ENCODE results near the gene ZNF581.
A peak's percentile ranks its signal among the peaks of the same experiment; 100 is the strongest.

The ZNF581 gene

DNA sequence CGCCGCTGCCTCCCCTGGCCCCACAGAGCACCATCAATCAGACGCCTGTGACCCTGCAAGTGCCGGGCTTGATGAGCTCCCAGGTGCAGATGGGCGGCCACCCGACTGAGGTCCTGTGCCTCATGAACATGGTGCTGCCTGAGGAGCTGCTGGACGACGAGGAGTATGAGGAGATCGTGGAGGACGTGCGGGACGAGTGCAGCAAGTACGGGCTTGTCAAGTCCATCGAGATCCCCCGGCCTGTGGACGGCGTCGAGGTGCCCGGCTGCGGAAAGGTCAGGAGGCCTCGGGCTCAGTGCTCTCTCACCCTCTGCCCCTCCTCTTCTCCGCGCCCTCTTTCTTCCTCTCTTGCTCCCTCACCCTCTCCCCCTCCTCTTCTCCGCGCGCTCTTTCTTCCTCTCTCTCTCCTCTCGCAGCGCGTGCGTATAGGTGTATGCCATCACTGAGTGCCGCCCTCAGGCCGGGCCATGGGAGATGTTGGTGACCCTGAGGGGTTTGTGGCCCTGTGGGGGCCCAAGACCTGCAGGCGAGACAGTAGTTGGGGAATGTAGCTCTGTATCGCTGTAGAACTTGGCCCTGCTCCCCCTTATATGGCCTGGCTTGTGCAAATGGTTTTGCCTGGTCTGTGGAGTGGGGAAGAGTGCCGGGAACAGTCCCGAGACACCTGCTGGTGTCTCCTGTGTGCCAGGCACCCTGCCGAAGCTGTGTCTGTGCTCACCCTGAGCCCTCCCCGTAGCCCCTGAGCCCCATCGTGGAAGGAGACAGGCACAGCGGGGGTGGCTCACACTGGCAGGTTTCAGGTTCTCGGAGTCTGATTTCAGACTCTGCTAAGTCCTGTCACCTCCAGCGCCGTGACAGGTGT is 26.2 kb downstream of the ZNF581 start:
- Mint-ChIP-seq H3K27ac (no peak overlapping the region), H3K4me3 (no peak overlapping the region), H3K36me3 (no peaks in the 10 kb centered on the region), H3K27me3 (no peaks in the 10 kb centered on the region), H3K9me3 (ENCODE audit: low read depth) (no peaks in the 10 kb centered on the region), H3K4me1 (ENCODE audit: low read depth) (peaks cover 40% of the 10 kb centered on the region)

DNA sequence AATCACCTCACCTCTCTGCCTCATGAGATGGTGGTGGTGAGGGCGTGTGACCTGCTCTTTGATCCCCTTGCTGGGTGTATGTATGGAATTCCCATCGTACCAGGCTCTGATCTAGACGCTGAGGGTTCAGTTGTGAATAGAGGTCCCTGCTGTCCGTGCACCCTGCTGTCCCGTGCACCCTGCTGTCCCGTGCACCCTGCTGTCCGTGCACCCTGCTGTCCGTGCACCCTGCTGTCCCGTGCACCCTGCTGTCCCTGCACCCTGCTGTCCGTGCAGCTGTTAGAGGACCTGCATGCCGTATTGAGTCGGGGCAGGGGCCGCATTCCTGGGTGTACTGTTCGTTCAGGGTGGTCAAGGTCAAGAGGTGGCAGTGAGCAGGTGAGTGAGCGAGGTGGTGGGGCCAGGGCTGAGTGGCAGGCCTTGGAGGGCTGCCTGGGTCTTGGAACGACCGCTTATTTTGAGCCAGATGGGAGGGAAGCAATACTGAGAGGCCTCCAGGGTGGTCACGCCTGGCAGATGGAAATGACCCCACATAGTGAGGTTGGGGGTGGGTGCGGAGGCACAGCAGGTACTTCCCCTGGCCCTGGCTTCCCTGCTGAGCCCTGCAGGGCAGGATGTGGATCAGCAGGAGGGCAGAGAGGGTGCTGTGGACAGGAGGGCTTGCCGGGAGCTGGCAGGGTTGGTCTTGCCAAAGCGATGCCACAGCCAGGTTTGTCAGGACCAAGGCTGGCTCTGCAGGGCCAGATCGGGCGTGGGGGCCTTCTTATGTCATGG is 27.0 kb downstream of the ZNF581 start:
- Mint-ChIP-seq H3K36me3 (no peaks in the 10 kb centered on the region), H3K4me1 (ENCODE audit: low read depth) (peaks cover 41% of the 10 kb centered on the region), H3K4me3 (no peak overlapping the region), H3K27me3 (no peaks in the 10 kb centered on the region), H3K9me3 (ENCODE audit: low read depth) (no peaks in the 10 kb centered on the region), H3K27ac (peak overlapping the region; percentile 54)

DNA sequence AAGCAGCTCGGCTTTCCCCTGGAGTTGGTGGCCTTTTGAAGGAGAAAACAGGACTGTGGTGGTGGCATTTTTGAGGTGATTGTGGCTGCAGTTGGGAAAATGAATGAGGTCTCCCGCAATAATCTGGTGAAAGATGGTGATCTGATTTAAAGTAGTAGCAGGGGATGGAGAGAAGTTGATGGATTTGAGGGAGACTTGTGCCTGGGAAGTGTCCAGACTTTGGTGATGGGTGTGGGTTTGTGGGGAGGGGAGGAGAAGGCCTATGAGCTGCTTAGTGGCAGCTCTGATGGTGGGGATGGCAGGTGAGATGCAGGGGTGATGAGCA is 27.6 kb downstream of the ZNF581 start:
- H3K4me3 Mint-ChIP-seq = no peak overlapping the region
- peaks cover 42% of the 10 kb centered on the region for H3K4me1 Mint-ChIP-seq (ENCODE audit: low read depth)
- no peaks in the 10 kb centered on the region for H3K27me3 Mint-ChIP-seq
- H3K9me3 Mint-ChIP-seq (ENCODE audit: low read depth) = no peaks in the 10 kb centered on the region
- peak overlapping the region; percentile 54 for H3K27ac Mint-ChIP-seq
- no peaks in the 10 kb centered on the region for H3K36me3 Mint-ChIP-seq

DNA sequence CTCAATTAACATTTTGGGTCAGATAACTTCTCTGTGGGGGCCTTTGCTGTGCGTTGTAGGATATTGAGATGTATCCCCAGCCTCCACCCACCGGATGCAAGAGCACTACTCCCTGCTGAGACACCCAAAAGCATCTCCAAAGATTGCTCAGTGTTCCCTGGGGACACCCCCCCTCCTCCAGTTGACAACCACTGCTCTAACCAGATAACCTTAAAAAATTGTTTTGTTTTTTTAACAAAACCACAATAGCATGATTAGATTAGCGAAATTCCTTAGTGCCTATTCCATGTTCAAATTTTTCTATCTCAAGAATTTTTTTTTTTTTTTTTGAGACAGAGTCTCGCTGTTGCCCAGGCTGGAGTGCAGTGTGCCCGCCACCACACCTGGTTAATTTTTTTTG is 29.0 kb downstream of the ZNF581 start:
- Mint-ChIP-seq H3K27ac (no peak overlapping the region), H3K27me3 (no peaks in the 10 kb centered on the region), H3K9me3 (ENCODE audit: low read depth) (no peaks in the 10 kb centered on the region), H3K4me3 (no peak overlapping the region), H3K36me3 (no peaks in the 10 kb centered on the region), H3K4me1 (ENCODE audit: low read depth) (peaks cover 48% of the 10 kb centered on the region)

DNA sequence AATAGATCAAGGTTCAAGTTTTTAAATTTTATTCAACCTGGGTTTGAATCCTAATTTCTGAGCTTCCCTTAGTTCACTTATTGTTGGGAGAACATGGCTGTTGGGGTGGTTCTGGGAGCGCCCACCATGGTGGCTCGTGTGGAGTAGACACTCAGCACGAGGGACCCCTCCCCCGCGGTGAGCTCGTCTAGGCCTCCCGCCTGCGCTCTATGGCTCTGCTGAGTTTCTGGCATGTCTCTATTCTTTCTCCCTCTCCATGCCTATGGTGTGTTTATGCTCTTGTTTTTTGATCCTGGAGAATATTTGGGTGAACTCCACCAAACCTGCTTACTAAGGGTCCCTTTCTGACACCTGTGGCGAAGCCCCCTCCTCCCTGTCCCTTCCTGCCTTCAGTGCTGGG is 30.0 kb downstream of the ZNF581 start:
- no peaks in the 10 kb centered on the region for H3K36me3 Mint-ChIP-seq
- no peaks in the 10 kb centered on the region for H3K9me3 Mint-ChIP-seq (ENCODE audit: low read depth)
- peak overlapping the region; percentile 55 for H3K27ac Mint-ChIP-seq
- H3K4me3 Mint-ChIP-seq = peak overlapping the region; percentile 21
- peaks cover 56% of the 10 kb centered on the region for H3K4me1 Mint-ChIP-seq (ENCODE audit: low read depth)
- no peaks in the 10 kb centered on the region for H3K27me3 Mint-ChIP-seq

DNA sequence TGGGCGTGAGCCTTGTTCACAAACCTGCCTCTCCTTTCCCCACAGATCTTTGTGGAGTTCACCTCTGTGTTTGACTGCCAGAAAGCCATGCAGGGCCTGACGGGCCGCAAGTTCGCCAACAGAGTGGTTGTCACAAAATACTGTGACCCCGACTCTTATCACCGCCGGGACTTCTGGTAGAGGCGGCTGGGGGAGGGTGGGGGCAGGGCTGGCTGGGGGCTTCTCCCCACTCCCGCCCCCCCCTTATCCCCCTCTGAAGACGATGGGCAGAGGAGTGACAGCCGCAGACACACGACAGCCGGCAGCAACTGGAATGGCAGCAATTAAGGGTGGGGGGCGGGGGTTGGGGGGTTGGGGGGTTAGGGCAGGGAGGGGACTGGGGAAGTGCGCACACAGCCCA is 30.4 kb downstream of the ZNF581 start:
- no peaks in the 10 kb centered on the region for H3K36me3 Mint-ChIP-seq
- peak overlapping the region; percentile 55 for H3K27ac Mint-ChIP-seq
- H3K4me3 Mint-ChIP-seq = peak overlapping the region; percentile 21
- no peaks in the 10 kb centered on the region for H3K27me3 Mint-ChIP-seq
- no peaks in the 10 kb centered on the region for H3K9me3 Mint-ChIP-seq (ENCODE audit: low read depth)
- peaks cover 59% of the 10 kb centered on the region for H3K4me1 Mint-ChIP-seq (ENCODE audit: low read depth)

DNA sequence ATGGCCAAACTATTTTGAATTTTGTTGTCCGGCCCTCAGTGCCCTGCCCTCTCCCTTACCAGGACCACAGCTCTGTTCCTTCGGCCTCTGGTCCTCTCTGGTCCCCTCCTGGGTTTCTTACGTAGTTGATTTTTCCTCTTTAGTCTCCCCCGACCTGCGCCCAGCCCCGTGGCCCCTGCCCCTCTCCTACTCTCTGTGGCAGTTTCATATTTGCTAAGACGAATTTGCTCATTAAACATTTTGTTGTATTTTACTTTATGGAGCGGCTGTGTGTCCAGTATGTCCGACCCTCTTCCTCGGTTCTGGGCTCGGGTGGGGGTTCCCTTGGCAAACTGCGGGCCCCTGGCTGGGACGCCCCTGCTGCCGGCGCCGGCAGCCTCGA is 31.0 kb downstream of the ZNF581 start:
- Mint-ChIP-seq H3K4me3 (peak overlapping the region; percentile 75), H3K27me3 (no peaks in the 10 kb centered on the region), H3K4me1 (ENCODE audit: low read depth) (peaks cover 61% of the 10 kb centered on the region), H3K27ac (peak overlapping the region; percentile 73), H3K36me3 (no peaks in the 10 kb centered on the region), H3K9me3 (ENCODE audit: low read depth) (no peaks in the 10 kb centered on the region)

DNA sequence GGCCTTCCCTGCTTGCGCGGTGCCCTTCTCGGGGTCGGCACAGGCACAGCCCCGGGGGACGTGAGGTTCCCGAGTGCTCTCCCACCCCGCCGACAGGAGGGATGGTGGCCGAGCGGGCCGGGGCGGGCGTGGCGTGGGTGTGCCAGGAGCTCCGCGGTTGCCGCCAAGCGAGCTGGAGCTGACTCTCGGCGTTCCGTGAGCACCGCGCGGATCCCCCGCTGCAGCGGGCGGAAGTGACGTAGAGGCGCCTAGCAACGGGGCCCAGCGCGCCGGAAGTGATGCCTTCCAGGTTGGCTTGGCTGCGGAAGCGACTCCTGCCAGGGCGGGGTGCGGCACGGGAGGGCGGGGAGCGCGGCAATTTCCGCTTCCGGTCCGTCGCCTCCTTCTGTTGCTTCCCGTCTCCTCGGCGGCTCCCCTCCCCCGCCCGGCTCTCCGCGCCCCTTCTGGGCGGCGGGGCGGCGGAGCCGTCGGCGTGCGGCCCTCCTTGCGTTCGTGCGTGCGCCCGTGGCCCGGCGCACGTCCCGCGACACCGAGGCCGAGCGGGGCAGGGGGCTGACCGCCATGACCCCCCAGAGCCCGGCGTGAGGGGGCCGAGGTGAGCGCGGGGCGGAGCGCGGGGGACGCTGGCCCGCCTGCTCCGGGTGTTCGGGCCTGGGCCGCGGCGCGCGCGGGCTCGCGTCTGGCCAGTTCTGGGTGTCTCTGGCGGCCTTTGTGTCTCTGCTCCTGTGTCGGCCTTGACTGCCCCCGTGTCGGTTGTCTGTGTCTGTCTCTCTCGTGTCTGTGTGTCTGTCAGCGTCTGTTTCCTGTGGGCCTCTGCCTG is 31.6 kb downstream of the ZNF581 start, which contains the start of gene EPN1:
Gene EPN1 (plus strand): TSS at position 386 of the 820 bp plus-strand sequence. CDS start 3,402 bp downstream, outside the sequence.
- Mint-ChIP-seq H3K4me1 (ENCODE audit: low read depth) (peaks cover 63% of the 10 kb centered on the region), H3K36me3 (peaks cover 2% of the 10 kb centered on the region), H3K27ac (peak within 1 kb of the TSS; percentile 91), H3K4me3 (peak within 1 kb of the TSS; percentile 97), H3K9me3 (ENCODE audit: low read depth) (no peaks in the 10 kb centered on the region), H3K27me3 (no peaks in the 10 kb centered on the region)

DNA sequence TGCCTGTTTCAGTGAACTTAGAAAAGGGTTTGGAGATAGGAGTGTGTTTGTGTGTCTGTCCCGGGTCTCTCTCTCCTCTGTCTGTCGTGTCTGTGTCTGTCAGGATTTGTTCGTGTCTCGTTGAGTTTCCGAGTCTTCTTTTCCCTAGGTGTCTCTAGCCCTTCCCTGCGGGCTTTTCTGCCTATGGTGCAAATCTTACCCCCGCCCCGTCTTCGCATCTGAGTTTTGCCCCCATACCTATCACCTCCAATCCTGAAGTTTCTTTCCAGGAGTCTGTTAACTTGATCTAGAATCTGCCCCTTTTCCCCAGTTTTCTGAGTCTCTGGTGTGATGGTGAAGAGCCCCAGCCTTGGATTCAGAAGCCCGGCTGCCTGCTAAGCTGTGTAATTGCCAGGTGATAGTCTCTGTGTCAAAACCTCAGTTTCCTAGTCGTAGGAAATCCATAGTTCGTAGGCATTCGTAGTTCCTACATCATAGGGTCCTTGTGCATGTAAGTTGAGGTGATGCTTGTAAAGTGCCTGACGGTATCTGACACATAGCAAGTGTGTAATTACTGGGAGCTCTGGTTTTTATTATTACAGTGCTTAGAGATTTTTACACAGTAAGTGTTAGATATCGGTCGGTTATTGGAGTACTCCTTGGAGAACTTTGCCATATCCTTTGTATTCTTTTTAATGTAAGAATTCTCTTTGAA is 32.4 kb downstream of the ZNF581 start:
- Mint-ChIP-seq H3K9me3 (ENCODE audit: low read depth) (no peaks in the 10 kb centered on the region), H3K4me1 (ENCODE audit: low read depth) (peaks cover 62% of the 10 kb centered on the region), H3K27me3 (no peaks in the 10 kb centered on the region), H3K27ac (peak overlapping the region; percentile 91), H3K36me3 (peaks cover 2% of the 10 kb centered on the region), H3K4me3 (peak overlapping the region; percentile 97)

DNA sequence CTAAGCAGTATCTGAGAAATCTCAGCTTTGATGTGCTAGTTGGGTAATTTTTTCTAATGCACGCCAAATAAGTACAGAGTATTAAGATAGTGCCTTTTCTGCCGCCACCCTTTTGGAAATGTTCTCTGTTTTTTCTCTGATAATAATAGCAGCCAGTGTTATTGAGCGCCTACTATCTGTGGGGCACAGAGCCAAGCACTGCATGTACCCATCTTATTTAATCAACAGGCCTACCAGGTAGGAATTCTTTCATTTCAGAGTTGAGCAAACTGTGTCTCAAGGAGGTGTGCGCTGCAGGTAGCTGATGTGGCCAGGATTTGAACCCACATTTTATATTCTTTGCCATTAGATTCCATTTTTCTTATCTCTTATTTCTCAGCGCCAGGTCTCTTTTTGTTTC is 32.9 kb downstream of the ZNF581 start:
- Mint-ChIP-seq H3K4me1 (ENCODE audit: low read depth) (peaks cover 57% of the 10 kb centered on the region), H3K27ac (peak overlapping the region; percentile 0), H3K36me3 (peaks cover 2% of the 10 kb centered on the region)

DNA sequence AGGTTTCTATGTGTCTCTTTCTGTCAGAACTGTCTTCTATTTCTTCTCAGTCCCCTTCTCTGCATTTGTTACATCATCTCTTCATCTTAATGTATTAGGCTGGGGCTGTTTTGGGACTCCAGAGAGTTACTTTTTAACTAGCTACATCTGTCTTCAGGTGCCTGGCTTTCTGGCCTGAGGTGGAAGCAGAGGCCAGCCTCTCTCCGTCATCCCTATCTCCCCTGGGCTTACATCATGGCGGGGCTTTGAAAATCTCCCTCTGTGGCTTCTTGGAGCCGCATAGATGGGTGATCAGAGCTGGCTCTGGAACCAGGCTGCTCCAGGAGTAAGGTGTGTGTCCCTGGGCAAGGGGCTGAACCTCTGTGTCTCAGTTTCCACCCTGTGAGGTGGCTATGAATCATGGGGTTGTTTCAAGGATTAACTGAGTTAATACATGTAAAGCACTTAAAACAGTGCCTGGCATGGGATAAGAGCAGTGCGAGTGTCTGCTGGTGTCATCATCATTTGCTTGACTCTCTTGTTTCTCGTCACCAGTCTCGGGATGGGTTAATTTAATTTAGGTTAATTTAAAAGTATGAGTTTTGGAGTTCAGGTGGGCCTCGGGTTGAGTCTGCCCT is 33.5 kb downstream of the ZNF581 start:
- Mint-ChIP-seq H3K9me3 (ENCODE audit: low read depth) (no peaks in the 10 kb centered on the region), H3K4me3 (peak overlapping the region; percentile 97), H3K27ac (peak overlapping the region; percentile 56), H3K4me1 (ENCODE audit: low read depth) (peaks cover 57% of the 10 kb centered on the region), H3K36me3 (peaks cover 2% of the 10 kb centered on the region), H3K27me3 (no peaks in the 10 kb centered on the region)

More for the DNA sequence above, 32.9 kb downstream of the ZNF581 start:
- Mint-ChIP-seq H3K9me3 (ENCODE audit: low read depth) (no peaks in the 10 kb centered on the region), H3K4me3 (peak overlapping the region; percentile 97), H3K27me3 (no peaks in the 10 kb centered on the region)

DNA sequence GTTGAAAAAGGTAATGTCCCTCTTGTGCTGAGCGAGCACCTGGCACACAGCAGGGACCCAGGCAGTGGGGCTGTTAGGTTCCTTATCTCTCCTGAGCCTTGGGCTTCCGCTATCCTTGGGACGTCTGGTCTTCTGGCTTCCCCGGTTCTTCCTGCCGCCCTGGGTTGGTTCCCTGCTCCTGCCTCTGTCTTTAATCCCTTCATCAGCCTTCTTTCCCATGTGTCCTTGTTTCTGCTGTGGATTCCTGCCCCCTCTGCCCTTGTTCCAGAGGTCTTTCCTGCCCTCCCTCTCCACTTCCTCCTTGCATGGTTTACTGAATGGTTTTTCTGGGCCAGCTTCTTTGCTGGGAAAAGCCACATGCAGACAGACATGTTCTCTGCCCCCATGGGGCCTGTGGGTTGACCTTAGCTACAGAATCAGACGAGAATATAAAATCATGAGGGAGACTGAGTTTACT is 34.2 kb downstream of the ZNF581 start:
- Mint-ChIP-seq H3K36me3 (peaks cover 2% of the 10 kb centered on the region), H3K27ac (peak overlapping the region; percentile 30), H3K4me3 (peak overlapping the region; percentile 97), H3K4me1 (ENCODE audit: low read depth) (peaks cover 54% of the 10 kb centered on the region), H3K27me3 (no peaks in the 10 kb centered on the region), H3K9me3 (ENCODE audit: low read depth) (no peaks in the 10 kb centered on the region)

DNA sequence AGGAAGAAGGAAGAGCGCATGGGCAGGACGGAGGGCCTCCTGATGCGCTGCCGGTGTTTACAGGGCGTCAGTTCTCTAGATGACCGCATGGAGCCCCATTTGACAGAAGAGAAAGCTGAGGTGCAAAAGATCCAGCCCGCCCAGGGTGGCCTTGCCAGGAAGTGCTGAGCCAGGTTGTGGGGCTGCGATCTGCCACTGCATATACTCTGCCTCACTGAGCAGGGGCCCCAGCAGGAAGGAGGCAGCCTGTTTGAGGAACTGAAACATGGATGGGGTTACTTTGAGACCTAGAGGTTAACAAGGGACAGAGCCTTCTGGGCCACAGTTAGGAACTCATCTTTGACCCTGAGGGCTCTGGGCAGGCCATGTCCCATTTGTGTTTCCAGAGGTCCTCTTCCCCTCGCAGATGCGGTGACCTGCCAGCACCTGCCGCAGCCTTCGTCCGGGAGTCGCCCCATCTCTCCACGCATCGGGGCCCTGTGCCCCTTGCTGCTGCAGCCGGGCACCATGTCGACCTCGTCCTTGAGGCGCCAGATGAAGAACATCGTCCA is 34.7 kb downstream of the ZNF581 start:
- peak overlapping the region; percentile 97 for H3K4me3 Mint-ChIP-seq
- peaks cover 2% of the 10 kb centered on the region for H3K36me3 Mint-ChIP-seq
- peaks cover 53% of the 10 kb centered on the region for H3K4me1 Mint-ChIP-seq (ENCODE audit: low read depth)
- no peaks in the 10 kb centered on the region for H3K27me3 Mint-ChIP-seq
- no peaks in the 10 kb centered on the region for H3K9me3 Mint-ChIP-seq (ENCODE audit: low read depth)
- peak overlapping the region; percentile 30 for H3K27ac Mint-ChIP-seq

Data from activated naive CD8-positive, alpha-beta T cell (primary cell).